Measurements from ENCODE around the gene C6orf89.

The C6orf89 gene

GRCh38 chr6:36970892-36971842, 85.4 kb downstream of the C6orf89 start:
- Histone ChIP-seq H3K9me3 (ENCODE audit: low read depth, low read length) (no peaks in the 10 kb centered on the region), H3K4me3 (no peak overlapping the region), H3K36me3 (ENCODE audit: insufficient read depth, low read length) (peaks cover 88% of the 10 kb centered on the region), H3K9ac (ENCODE audit: insufficient read length) (no peak overlapping the region), H3K27ac (no peak overlapping the region)
- no peak for DNase-seq (ENCODE audit: low read depth, low spot score)
- no peak for TF ChIP-seq POLR2AphosphoS5 (IDR thresholded peaks at IDR 0.05; ENCODE audit: borderline replicate concordance, low read depth, low read length)
- no peak for TF ChIP-seq EZH2 (IDR thresholded peaks at IDR 0.05)
- TF ChIP-seq FOXP2 (optimal IDR thresholded peaks at IDR 0.05; ENCODE audit: control extremely low read depth, extremely low read length, insufficient read depth) = no peak

- DNase-seq (ENCODE audit: low read depth, low spot score) = no peak
- Histone ChIP-seq H3K27ac (no peak overlapping the region), H3K9ac (ENCODE audit: insufficient read length) (no peak overlapping the region), H3K36me3 (ENCODE audit: insufficient read depth, low read length) (peaks cover 96% of the 10 kb centered on the region), H3K4me3 (no peak overlapping the region), H3K9me3 (ENCODE audit: low read depth, low read length) (no peaks in the 10 kb centered on the region)
- TF ChIP-seq EZH2 (IDR thresholded peaks at IDR 0.05) (no peak), POLR2AphosphoS5 (IDR thresholded peaks at IDR 0.05; ENCODE audit: borderline replicate concordance, low read depth, low read length) (no peak), FOXP2 (optimal IDR thresholded peaks at IDR 0.05; ENCODE audit: control extremely low read depth, extremely low read length, insufficient read depth) (no peak)
Measured at GRCh38 chr6:36971921-36972673, 86.3 kb downstream of the C6orf89 start.

- TF ChIP-seq FOXP2 (optimal IDR thresholded peaks at IDR 0.05; ENCODE audit: control extremely low read depth, extremely low read length, insufficient read depth) (no peak), EZH2 (IDR thresholded peaks at IDR 0.05) (no peak), POLR2AphosphoS5 (IDR thresholded peaks at IDR 0.05; ENCODE audit: borderline replicate concordance, low read depth, low read length) (no peak)
- Histone ChIP-seq H3K27ac (no peak overlapping the region), H3K9ac (ENCODE audit: insufficient read length) (no peak overlapping the region), H3K4me3 (no peak overlapping the region), H3K9me3 (ENCODE audit: low read depth, low read length) (no peaks in the 10 kb centered on the region), H3K36me3 (ENCODE audit: insufficient read depth, low read length) (peaks cover 97% of the 10 kb centered on the region)
- DNase-seq (ENCODE audit: low read depth, low spot score) = no peak
Measured at GRCh38 chr6:36973190-36973589, 87.4 kb downstream of the C6orf89 start.

- no peak for DNase-seq (ENCODE audit: low read depth, low spot score)
- Histone ChIP-seq H3K9ac (ENCODE audit: insufficient read length) (no peak overlapping the region), H3K9me3 (ENCODE audit: low read depth, low read length) (no peaks in the 10 kb centered on the region), H3K4me3 (no peak overlapping the region), H3K36me3 (ENCODE audit: insufficient read depth, low read length) (peaks cover 97% of the 10 kb centered on the region), H3K27ac (no peak overlapping the region)
- no peak for TF ChIP-seq EZH2 (IDR thresholded peaks at IDR 0.05)
- TF ChIP-seq FOXP2 (optimal IDR thresholded peaks at IDR 0.05; ENCODE audit: control extremely low read depth, extremely low read length, insufficient read depth) = no peak
- no peak for TF ChIP-seq POLR2AphosphoS5 (IDR thresholded peaks at IDR 0.05; ENCODE audit: borderline replicate concordance, low read depth, low read length)
Measured at GRCh38 chr6:36973647-36974046, 87.9 kb downstream of the C6orf89 start.

- H3K9me3 ChIP-seq (ENCODE audit: low read depth, low read length) = no peaks in the 10 kb centered on the region
- no peak overlapping the region for H3K4me3 ChIP-seq
- DNase-seq (ENCODE audit: low read depth, low spot score) = no peak
- H3K36me3 ChIP-seq (ENCODE audit: insufficient read depth, low read length) = peaks cover 88% of the 10 kb centered on the region
- TF ChIP-seq POLR2AphosphoS5 (IDR thresholded peaks at IDR 0.05; ENCODE audit: borderline replicate concordance, low read depth, low read length) (no peak), EZH2 (IDR thresholded peaks at IDR 0.05) (no peak), FOXP2 (optimal IDR thresholded peaks at IDR 0.05; ENCODE audit: control extremely low read depth, extremely low read length, insufficient read depth) (no peak)
- H3K27ac ChIP-seq = no peak overlapping the region
- H3K9ac ChIP-seq (ENCODE audit: insufficient read length) = no peak overlapping the region
Measured at GRCh38 chr6:36975231-36976006, 89.7 kb downstream of the C6orf89 start.

- Histone ChIP-seq H3K27ac (no peak overlapping the region), H3K9ac (ENCODE audit: insufficient read length) (no peak overlapping the region), H3K4me3 (no peak overlapping the region), H3K9me3 (ENCODE audit: low read depth, low read length) (no peaks in the 10 kb centered on the region), H3K36me3 (ENCODE audit: insufficient read depth, low read length) (peaks cover 87% of the 10 kb centered on the region)
- no peak for DNase-seq (ENCODE audit: low read depth, low spot score)
- TF ChIP-seq EZH2 (IDR thresholded peaks at IDR 0.05) = no peak
- no peak for TF ChIP-seq FOXP2 (optimal IDR thresholded peaks at IDR 0.05; ENCODE audit: control extremely low read depth, extremely low read length, insufficient read depth)
- TF ChIP-seq POLR2AphosphoS5 (IDR thresholded peaks at IDR 0.05; ENCODE audit: borderline replicate concordance, low read depth, low read length) = no peak
Measured at GRCh38 chr6:36976007-36976264, 90.2 kb downstream of the C6orf89 start.

- Histone ChIP-seq H3K36me3 (ENCODE audit: insufficient read depth, low read length) (peaks cover 81% of the 10 kb centered on the region), H3K27ac (no peak overlapping the region), H3K9ac (ENCODE audit: insufficient read length) (no peak overlapping the region), H3K4me3 (no peak overlapping the region), H3K9me3 (ENCODE audit: low read depth, low read length) (no peaks in the 10 kb centered on the region)
- TF ChIP-seq FOXP2 (optimal IDR thresholded peaks at IDR 0.05; ENCODE audit: control extremely low read depth, extremely low read length, insufficient read depth) = no peak
- TF ChIP-seq POLR2AphosphoS5 (IDR thresholded peaks at IDR 0.05; ENCODE audit: borderline replicate concordance, low read depth, low read length) = no peak
- no peak for DNase-seq (ENCODE audit: low read depth, low spot score)
Measured at GRCh38 chr6:36976509-36976908, 90.8 kb downstream of the C6orf89 start.

GRCh38 chr6:36976931-36977330, 91.2 kb downstream of the C6orf89 start:
- Histone ChIP-seq H3K9ac (ENCODE audit: insufficient read length) (no peak overlapping the region), H3K36me3 (ENCODE audit: insufficient read depth, low read length) (peaks cover 77% of the 10 kb centered on the region), H3K9me3 (ENCODE audit: low read depth, low read length) (no peaks in the 10 kb centered on the region), H3K27ac (no peak overlapping the region), H3K4me3 (no peak overlapping the region)
- TF ChIP-seq POLR2AphosphoS5 (IDR thresholded peaks at IDR 0.05; ENCODE audit: borderline replicate concordance, low read depth, low read length) (no peak), FOXP2 (optimal IDR thresholded peaks at IDR 0.05; ENCODE audit: control extremely low read depth, extremely low read length, insufficient read depth) (no peak), EZH2 (IDR thresholded peaks at IDR 0.05) (no peak)
- DNase-seq (ENCODE audit: low read depth, low spot score) = no peak

Data from SK-N-MC (cell line).